ENCODE results near the gene RNF182.
"Not testable (repeated sequence)": the region's sequence is repeated elsewhere in the genome, so short reads cannot be mapped to it uniquely, and the experiment has no call there.

GRCh38 chr6:13972602-13973001, 47.9 kb downstream of the RNF182 start:
- TF ChIP-seq, protein P1, sequence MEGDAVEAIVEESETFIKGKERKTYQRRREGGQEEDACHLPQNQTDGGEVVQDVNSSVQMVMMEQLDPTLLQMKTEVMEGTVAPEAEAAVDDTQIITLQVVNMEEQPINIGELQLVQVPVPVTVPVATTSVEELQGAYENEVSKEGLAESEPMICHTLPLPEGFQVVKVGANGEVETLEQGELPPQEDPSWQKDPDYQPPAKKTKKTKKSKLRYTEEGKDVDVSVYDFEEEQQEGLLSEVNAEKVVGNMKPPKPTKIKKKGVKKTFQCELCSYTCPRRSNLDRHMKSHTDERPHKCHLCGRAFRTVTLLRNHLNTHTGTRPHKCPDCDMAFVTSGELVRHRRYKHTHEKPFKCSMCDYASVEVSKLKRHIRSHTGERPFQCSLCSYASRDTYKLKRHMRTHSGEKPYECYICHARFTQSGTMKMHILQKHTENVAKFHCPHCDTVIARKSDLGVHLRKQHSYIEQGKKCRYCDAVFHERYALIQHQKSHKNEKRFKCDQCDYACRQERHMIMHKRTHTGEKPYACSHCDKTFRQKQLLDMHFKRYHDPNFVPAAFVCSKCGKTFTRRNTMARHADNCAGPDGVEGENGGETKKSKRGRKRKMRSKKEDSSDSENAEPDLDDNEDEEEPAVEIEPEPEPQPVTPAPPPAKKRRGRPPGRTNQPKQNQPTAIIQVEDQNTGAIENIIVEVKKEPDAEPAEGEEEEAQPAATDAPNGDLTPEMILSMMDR (IDR thresholded peaks at IDR 0.05; ENCODE audit: low read depth, low read length), result not testable (repeated sequence)
- not testable (repeated sequence) for TF ChIP-seq EZH2phosphoT487 (IDR thresholded peaks at IDR 0.05; ENCODE audit: low read depth)

Data from OCI-LY3 (cell line).